SW 1271 (cell line): ENCODE results near the gene TRIAP1.

Source experiments
- DNase-seq, 2 experiments: peaks; one replicate each; lab custom pipeline; 2025; lab: John Stamatoyannopoulos, UW

TRIAP1 gene

DNA sequence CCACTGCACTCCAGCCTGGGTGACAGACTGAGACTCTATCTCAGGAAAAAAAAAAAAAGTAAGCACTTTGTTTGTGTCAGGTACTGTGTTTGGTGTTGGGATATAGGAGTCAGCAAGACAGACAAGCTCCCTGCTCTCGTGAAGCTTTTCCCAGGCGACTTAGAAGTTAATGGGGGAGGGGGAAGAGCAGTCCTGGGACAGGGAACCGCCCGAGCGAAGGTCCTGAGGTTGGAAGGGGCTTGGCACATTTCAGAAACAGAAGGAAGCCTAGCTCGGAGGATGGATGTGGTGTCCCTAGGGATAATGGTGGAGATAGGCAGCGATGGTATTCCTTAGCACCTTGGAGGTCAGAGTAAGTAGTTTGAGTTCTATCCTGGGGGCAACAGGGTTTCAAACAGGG is 16.8 kb downstream of the TRIAP1 start:
- DNase-seq, result no peak

- DNase-seq, result no peak
Observed at GRCh38 chr12:120428597-120429229, 17.5 kb downstream of the TRIAP1 start.

DNA sequence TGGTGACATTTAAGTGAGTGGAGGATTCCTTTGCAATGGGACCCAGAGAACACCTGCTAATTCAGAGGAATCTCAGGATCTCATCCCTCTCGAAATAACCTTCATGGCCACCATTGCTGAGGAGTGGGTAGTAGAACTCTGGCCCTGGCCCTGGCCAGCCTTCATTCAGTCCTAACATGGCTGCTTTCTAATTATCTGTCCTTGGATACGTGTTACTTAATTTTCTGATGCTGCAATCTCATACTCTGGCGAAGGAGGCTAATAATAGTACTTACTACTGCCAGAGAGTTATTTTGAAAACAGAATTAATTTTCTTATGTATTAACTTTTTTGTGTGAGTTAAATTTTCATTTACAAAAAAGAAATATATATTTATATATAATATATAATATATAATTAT is 20.4 kb downstream of the TRIAP1 start:
- DNase-seq, result no peak

- no peak for DNase-seq
Observed at GRCh38 chr12:120422892-120423456, 23.2 kb downstream of the TRIAP1 start.

DNA sequence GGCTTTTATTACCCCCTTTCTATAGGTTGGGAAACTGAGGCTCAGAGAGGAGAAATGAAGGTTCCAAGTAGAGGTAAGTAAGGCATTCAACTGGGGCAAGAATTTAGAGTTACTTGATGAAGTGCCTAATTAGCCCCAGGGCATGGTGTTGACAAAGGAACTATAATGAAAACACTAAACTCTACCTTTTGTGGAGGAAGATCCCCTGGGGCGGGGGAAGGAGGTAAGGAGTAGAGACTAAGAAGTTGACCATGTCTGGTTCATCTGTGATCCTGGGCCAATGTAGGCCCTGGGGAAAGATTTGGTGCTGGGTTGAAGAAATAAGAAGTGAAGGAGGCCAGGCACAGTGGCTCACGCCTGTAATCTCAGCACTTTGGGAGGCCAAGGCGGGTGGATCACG is 24.5 kb downstream of the TRIAP1 start:
- DNase-seq, result no peak

- no peak for DNase-seq
Observed at GRCh38 chr12:120417917-120418580, 28.1 kb downstream of the TRIAP1 start.

GRCh38 chr12:120416490-120417216 is 29.5 kb downstream of the TRIAP1 start:
- DNase-seq, result no peak

GRCh38 chr12:120413901-120414695 is 32.1 kb downstream of the TRIAP1 start:
- DNase-seq, result no peak

DNA sequence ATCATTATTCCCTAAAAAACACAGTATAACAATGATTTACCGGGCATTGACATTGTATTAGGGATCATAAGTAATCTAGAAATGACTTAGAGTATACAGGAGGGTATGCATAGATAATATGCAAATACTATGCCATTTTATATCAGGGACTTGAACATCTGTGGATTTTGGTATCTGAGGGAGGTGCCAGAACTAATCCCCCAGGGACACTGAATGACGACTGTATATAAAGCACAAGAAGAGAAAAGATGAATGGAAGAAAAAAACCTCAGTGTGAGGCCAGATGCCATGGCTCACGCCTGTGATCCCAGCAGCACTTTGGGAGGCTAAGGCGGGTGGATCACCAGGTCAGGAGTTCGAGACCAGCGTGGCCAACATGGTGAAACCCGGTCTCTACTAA is 33.8 kb downstream of the TRIAP1 start:
- DNase-seq, result no peak

DNA sequence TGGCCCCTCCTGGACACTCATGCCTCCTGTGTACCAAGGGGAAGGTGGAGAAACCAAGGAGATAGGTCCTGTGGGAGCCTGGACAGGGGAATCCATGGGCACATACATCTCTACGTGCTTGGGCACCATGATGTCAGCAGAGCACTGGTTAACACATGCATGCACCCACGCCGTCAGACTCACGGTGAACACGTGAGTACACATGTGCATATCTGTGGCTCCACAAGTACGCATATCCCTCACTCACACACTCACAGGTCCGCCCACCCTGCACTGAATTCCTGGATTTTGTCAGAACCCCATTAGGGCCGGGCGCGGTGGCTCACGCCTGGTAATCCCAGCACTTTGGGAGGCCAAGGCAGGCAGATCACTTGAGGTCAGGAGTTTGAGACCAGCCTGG is 37.4 kb downstream of the TRIAP1 start:
- DNase-seq, result no peak

- DNase-seq, result no peak
Observed at GRCh38 chr12:120406553-120406952, 39.6 kb downstream of the TRIAP1 start.

DNA sequence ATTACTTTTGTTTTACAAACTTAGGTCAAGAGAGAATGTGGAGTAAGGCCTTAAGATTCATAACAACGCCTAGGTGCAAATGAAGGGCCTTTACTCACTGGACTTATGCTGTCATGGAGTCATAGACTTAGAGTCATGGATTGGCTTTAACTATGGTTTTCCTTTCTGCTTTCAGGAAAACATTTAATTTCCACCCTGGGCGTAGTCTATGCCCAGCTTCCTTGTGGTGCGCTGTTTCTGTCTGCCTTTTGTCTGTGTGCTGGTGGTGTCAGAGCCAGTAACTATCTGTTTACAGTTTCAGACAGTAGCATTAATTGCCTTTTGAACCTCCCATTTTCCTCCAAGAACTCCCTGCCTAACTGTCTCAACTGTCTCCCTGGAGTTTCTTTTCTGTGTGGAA is 40.1 kb downstream of the TRIAP1 start:
- DNase-seq, result no peak

GRCh38 chr12:120404271-120404670 is 41.9 kb downstream of the TRIAP1 start:
- no peak for DNase-seq

DNA sequence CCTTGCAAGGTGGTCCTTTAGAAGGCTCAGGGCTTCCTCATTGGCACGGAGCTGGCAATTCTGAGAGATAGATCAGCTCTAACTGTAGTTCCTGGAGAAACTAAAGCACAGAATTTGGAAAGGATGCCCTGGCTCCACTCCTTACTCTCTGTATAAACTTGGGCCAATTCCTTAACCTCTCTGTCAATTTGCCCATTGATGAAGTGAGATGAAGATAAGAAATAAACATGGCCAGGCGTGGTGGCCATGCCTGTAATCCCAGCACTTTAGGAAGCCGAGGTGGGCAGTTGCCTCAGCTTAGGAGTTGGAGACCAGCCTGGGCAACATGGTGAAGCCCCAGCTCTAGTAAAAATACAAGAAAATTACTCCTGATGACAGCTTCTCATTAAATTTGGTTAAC is 42.3 kb downstream of the TRIAP1 start:
- DNase-seq, result no peak

DNA sequence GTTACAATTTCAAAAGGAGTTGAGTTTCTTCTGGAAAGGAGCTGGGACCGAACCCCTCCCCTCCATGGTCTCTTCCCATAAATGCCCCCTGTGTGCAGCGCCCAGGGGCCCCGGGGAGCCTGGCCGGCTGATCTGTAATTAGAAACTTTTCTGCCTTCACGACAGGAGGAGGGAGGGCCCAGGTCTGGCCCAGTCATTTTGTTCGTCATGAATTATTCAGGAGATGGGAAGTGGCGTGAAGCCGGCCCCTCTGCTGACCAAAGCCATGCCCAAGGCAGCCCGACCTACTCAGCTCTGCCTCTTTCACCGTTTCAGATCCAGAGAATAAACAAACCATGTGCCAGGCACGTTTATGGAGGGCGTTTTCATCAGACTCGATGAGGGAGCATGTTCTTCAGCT is 44.0 kb downstream of the TRIAP1 start:
- DNase-seq, result no peak

GRCh38 chr12:120399531-120399930 is 46.7 kb downstream of the TRIAP1 start:
- DNase-seq, result no peak

DNA sequence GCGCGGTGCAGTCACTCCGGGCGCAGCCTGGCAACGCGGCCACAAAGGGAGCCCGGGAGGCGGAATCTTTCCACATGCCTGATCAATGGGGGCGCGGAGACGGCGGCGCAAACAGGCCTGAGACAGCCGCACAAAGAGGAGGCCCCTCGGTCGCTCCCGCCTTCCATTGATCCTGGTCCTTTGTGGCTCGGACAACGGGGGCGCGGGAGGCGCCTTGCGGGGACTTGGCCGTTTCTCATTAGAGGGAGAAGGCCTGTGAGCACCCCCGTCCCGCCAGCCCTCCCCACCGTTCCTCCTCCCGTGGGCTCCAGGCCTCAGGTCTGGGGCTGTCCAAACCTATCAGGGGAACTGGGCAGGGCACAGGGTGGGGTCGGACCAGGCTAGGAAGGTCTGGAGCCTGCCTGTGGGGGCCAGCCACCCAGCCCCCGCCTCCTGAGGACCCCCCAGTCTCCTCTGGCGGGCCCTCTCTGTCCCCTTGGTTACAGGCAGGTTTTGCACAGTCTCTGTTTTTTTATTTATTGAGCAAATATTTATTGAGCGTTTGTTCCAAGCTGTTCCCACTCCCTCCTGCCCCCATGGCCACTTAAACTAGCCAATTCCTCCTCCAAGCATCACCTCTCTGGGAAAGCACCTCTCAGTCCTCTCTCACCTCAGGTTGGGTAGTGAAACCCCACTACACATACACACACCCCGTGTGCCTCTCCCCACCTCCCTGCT is 48.2 kb downstream of the TRIAP1 start:
- no peak for DNase-seq

DNA sequence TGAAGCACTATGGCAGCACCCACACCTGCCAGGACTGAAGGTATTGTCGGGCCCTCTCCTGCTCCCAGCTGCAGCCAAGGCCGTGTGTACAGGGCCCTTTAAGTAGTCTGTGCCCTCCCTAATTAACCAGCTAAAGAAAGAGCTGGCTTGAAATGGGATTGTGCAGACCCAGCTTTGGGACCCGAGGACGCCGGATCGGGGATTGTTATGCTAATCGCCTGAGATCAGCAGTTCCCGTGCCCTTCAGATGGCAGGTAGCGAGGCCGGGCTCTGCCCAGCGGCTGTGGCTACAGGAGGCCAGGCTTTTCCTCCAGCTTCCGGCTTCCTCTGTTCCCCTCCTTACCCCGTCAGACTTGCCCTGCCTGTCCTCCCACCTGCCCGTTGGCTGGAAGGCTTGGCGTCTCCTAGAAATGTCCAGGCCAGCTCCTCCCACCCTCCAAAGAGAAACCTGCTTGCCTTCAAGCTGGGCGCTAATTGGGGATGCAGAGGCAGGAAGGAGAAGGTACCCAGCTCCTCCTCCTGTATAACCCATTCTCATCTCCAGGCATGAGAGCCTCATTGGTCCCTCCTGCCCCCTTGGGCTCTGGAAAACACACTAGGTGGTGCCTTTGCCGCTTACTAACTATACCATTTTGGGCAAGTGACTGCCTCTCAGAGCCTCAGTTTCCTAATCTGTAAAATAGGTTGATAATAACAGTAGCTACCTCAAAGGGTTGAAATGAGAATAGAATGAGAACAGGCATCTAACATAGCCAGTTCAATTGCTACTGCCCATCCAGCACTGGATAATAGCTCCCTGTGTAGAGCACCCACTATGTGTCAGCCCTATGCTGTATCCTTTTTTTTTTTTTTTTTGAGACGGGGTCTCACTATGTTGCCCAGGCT is 51.5 kb downstream of the TRIAP1 start:
- DNase-seq, result no peak
